Frontal cortex (tissue), 4 donors: Measurements from ENCODE around the gene ANAPC5. TPM values are rescaled to one million over a fixed set of nuclear protein-coding genes. Genes with fewer than 3 reads are reported as not detected.

ENCODE experiments used
- DNase-seq, 2 donors: peaks; one replicate each; pipeline ENCODE4 v3.0.0; 2012; ENCODE audit warnings: low spot score in 2 of 2
- FAIRE-seq: peaks from 2 replicates; lab custom pipeline; 2012; peaks lifted over from hg19 to GRCh38; lab: Jason Lieb, UNC
- total RNA-seq: library from RNA; depleted of rRNA; stranded (reverse); fragments of >200 nt; gene quantifications from one replicate; pipeline ENCODE4 v1.2.3, GENCODE V29; 2014
- donor health status: control.
- donor health status: control.
- donor health status: control.

Gene ANAPC5
- total RNA-seq, 1 donor from 2014 or later: 142 TPM

DNA sequence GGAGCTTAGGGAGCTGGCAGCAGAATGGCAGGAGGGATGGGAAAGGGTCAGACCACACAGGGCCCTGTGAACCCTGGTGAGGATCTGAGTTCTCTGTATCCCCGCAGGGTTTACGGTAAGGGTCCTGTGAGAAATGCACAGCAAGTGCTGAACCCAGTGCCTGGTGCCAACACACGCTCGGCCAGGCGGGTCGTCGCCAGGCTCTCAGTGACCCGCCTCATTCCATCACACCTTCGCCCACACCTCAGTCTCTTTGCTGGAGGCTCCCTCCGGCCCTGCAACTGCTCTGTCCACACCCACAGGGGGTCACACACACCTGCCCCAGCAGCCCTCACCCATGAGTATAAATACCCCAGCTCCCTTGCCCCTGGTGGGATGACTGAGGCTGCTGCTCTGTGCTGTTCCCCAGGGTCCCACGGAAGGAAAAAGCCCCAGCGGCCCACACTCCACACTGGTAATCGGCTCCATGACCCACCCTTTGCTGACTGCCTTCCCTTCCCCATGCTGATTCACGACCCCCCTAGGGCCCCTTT lies 78.8 kb downstream of the ANAPC5 start:
- DNase-seq (no peak), FAIRE-seq (no peak)

DNA sequence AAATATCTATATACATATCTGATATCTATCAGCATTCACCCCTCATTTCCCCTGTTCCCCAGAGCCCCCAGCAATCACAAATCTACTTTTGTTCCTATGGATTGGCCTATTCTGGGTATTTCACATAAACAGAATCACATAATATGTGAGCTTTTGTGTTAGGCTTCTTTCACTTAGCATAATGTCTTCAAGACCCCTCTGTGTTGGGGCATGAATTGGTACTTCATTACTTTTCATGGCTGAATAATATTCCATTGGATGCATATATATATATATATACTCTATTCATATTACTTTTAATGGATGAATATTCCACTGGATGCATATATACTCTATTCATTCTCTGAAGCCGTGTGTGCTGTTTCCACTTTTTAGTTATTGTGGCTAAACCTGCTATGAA lies 84.4 kb downstream of the ANAPC5 start:
- no peak for FAIRE-seq
- no peak for DNase-seq

DNA sequence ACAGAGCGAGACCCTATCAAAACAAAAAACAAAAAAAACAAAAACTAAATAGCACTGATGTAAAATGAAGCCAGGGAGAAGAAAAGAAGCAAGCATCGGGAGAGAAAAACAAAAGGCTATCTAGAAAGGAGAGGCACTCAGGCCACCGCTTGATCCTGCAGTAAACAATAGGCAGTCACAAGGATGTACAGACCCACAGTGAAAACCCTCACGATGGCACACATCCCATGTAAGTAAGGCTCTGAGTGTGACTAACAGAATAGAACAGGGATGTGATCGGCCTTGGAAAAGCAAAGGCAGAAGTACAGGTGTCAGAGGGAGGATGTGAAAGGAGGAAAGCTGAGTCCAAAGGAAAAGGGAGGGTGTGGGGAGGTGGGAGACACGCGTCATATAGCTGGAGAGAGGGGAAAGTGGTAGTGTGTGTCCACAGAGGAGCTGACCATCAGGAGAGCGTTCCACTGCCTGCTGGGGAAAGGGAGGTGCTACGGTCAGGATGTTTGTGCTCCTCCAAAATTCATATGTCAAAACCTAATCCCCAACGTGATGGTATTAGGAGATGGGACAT lies 87.2 kb downstream of the ANAPC5 start:
- DNase-seq (no peak), FAIRE-seq (no peak)

DNA sequence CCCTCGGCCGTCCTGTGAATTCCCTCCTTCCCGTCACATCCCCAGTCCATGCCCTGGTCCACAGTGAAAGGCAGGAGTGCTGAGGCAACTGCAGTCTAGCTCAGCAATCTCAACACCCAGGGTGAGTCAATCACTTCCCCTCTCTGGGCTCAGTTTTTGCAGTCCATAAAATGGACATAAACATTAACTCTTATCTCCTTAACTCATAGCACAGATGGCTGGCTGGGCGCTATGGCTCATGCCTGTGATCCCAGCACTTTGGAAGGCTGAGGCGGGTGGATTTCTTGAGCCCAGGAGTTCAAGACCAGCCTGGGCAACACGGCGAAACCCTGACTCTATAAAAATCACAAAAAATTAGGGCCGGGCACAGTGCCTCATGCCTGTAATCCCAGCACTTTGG lies 88.1 kb downstream of the ANAPC5 start:
- FAIRE-seq: no peak
- no peak for DNase-seq

DNA sequence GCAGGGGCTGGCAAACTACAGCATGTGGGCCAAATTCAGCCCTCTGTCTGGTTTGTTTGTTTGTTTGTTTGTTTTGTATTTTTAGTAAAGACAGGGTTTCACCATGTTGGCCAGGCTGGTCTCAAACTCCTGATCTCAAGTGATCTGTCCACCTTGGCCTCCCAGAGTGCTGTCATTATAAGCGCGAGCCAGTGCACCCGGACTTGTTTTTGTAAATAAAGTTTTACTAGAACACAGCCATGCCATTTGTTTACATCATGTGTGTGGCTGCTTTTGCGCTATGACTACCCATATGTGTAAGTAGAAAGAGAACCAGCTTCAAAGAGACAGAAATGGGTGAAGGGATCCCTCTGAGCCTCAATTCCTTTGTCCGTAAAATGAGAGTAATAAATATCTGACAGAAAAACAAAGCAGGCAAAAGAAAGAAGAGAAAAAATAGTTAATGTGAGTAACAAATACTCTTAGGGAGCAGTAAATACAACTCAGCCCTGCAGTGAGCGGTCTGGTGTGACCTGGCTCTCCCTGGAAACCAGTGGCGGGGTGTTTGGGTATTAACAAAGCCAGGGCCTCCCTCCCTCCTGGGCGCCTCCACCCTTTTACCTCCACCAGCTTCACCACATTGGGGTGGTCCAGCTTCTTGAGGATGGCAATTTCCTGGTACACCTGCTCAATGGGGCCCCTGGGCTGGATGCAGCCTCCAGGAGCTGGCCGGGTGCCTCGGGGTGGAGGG lies 88.8 kb downstream of the ANAPC5 start:
- DNase-seq (no peak), FAIRE-seq (no peak)

DNA sequence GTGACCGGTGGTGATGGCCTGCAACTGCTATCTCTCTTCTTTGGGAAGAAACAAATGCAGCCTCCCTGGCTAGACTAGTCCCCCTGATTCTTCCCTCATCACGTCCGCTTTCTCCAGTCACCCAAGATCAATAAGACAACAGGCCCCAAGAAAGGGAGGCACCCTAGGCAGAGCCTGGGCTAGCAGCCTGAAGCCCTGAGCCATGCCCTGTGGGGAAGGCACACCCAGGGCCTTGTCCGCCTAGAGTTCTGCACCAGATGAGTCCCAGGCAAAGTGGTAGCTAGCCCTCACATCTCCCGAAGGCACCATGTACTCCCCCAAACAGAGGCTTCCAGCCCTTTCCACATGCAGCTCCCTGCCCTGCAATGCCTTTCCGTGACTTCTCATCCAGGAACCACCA lies 90.8 kb downstream of the ANAPC5 start:
- FAIRE-seq (no peak), DNase-seq (no peak)

- DNase-seq: no peak
- FAIRE-seq: no peak
Measured at GRCh38 chr12:121260091-121260490, 92.1 kb downstream of the ANAPC5 start.

DNA sequence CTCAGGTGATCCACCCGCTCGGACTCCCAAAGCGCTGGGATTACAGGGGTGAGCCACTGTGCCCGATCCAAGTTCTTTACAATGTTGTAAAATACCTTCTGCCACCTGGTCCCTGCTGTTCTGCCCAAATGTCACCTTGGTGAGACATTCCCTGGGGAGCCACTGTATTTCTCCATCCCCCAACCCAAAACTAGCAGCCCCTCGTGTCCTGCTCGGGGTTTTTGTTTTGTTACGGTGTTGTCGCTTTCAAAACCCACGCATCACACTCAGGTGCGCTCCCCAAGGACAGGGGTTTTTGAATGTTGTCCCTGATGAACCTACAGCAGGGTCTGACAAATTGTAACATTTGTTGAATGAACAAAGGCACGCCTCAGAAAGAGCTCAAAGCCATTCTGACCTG lies 93.1 kb downstream of the ANAPC5 start:
- no peak for DNase-seq
- no peak for FAIRE-seq

Other genes with a start within 250 kb of the ANAPC5 start
- 1.2 TPM for gene P2RX7, start 219.5 kb downstream of the ANAPC5 start, total RNA-seq
- 5.3 TPM for gene P2RX4, start 142.3 kb downstream of the ANAPC5 start, total RNA-seq
- 38.3 TPM for gene CAMKK2, start 55.7 kb downstream of the ANAPC5 start, total RNA-seq
- 74.2 TPM for gene RNF34, start 47.7 kb upstream of the ANAPC5 start, total RNA-seq
- gene KDM2B, start 228.6 kb upstream of the ANAPC5 start, total RNA-seq: 99.5 TPM